Measurements from ENCODE around the gene KCNK18.

Gene KCNK18

DNA sequence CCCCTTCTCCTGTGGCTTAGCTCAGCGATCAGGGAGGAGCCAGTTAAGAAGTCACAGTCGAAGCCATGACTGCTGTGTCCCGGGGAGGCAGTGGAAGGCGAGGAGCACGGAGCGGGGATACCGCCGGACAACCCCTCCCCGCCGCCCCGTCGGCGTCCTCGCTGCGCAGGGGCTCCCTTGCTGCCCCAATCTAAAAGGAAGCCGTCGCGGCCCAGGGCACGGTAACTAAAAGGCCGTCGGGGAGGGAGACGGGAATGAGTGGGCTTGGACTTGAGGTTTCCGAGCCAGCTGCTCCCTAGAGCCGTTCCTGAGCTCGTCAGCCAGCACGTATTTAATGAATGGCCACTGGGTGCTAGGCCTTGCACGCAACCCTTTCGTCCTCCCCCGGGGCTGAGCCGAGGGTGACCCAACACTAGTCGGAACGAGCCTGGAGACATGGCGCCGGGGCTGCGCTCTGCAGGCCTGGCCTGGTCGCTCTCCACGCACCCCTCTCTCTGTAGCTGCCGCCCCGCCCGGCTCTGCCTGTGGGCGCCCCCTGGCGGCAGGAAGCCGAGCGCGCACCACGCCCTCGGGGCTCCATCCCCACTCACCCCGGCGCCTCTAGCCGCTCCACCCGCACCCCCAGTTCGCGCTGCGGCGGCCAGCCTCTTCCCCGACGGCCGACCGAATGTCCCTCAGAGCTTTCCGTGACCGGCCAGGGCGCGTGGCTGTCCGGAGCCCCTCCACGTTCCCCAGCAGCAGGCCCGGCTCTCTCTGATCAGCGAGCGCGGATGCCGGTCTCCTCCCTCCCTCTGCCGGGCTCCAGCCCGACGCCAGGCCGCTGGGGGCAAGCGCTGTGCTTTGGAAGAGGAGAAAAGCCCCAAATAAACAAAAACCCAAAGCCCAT lies 29.3 kb upstream of the KCNK18 start:
- H3K9me3 ChIP-seq (ENCODE audit: low read depth, low read length) = no peaks in the 10 kb centered on the region
- no peak overlapping the region for H3K9ac ChIP-seq (ENCODE audit: insufficient read length)
- DNase-seq (ENCODE audit: low read depth, low spot score) = no peak
- H3K36me3 ChIP-seq (ENCODE audit: insufficient read depth, low read length) = no peaks in the 10 kb centered on the region
- no peak overlapping the region for H3K4me3 ChIP-seq
- TF ChIP-seq FOXP2 (optimal IDR thresholded peaks at IDR 0.05; ENCODE audit: control extremely low read depth, extremely low read length, insufficient read depth) = no peak
- TF ChIP-seq POLR2AphosphoS5 (IDR thresholded peaks at IDR 0.05; ENCODE audit: borderline replicate concordance, low read depth, low read length) = no peak
- no peak for TF ChIP-seq EZH2 (IDR thresholded peaks at IDR 0.05)
- no peak overlapping the region for H3K27ac ChIP-seq

DNA sequence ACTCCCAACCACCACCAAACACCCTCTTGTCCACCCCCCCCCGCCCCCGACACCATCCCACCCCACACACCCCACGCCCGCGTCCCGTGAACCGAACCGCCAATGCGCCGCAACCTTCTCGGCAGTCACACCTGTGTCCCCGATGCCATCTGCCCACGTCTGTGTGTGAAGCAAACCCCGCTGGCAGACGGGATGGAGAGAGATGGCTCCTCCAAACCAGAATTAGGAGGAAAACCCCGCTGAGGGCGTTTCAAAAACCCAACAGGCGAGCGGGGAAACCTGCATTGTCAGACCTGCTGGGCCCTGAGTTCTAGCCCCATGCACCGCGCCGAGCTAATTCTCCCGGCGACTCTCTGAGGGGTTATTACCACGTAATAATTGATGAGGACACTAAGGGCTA lies 28.6 kb upstream of the KCNK18 start:
- DNase-seq (ENCODE audit: low read depth, low spot score) = no peak
- no peak for TF ChIP-seq FOXP2 (optimal IDR thresholded peaks at IDR 0.05; ENCODE audit: control extremely low read depth, extremely low read length, insufficient read depth)
- TF ChIP-seq EZH2 (IDR thresholded peaks at IDR 0.05) = no peak
- TF ChIP-seq POLR2AphosphoS5 (IDR thresholded peaks at IDR 0.05; ENCODE audit: borderline replicate concordance, low read depth, low read length) = no peak
- H3K36me3 ChIP-seq (ENCODE audit: insufficient read depth, low read length) = no peaks in the 10 kb centered on the region
- H3K27ac ChIP-seq = no peak overlapping the region
- no peaks in the 10 kb centered on the region for H3K9me3 ChIP-seq (ENCODE audit: low read depth, low read length)
- no peak overlapping the region for H3K9ac ChIP-seq (ENCODE audit: insufficient read length)
- no peak overlapping the region for H3K4me3 ChIP-seq

DNA sequence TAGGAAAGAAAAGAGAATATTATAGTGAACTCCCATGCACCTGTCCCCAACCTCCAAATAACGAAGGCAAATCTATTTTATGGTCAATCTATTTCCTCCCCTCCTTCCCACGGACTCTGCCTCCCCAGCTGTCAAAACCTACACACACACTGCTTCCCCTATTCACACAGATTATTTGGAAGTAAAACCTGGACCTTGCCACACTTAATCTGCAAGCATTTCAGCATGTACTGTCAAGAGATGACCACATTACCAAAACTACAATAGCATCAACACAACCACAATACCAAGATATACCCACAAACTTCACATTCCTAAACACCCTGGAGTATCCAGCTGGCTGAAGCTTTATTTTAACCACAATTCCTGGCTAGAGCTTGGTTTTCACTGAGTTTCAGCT lies 27.8 kb upstream of the KCNK18 start:
- TF ChIP-seq FOXP2 (optimal IDR thresholded peaks at IDR 0.05; ENCODE audit: control extremely low read depth, extremely low read length, insufficient read depth) (no peak), EZH2 (IDR thresholded peaks at IDR 0.05) (no peak), POLR2AphosphoS5 (IDR thresholded peaks at IDR 0.05; ENCODE audit: borderline replicate concordance, low read depth, low read length) (no peak)
- Histone ChIP-seq H3K36me3 (ENCODE audit: insufficient read depth, low read length) (no peaks in the 10 kb centered on the region), H3K27ac (no peak overlapping the region), H3K9ac (ENCODE audit: insufficient read length) (no peak overlapping the region), H3K9me3 (ENCODE audit: low read depth, low read length) (no peaks in the 10 kb centered on the region), H3K4me3 (no peak overlapping the region)
- no peak for DNase-seq (ENCODE audit: low read depth, low spot score)

DNA sequence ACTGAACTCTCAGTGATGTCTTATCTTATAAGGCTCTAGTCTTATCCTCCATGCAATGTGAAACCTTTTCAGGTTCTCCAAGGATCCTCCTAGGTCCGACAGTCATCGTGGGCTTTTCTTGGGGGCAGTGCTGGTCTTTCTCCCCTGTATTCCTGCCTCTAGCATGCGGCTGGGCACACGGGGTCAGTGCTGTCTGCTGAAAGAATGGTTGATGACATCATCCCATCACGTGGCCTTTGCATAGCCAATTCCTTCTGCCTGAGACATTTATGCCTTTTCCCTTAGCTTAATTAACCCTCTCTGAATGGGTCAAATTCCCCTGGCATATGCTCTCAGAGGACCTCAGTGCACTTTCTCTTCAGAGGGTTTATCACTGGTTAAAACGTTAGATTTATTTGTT lies 27.0 kb upstream of the KCNK18 start:
- TF ChIP-seq POLR2AphosphoS5 (IDR thresholded peaks at IDR 0.05; ENCODE audit: borderline replicate concordance, low read depth, low read length) = no peak
- TF ChIP-seq EZH2 (IDR thresholded peaks at IDR 0.05) = no peak
- no peak for TF ChIP-seq FOXP2 (optimal IDR thresholded peaks at IDR 0.05; ENCODE audit: control extremely low read depth, extremely low read length, insufficient read depth)
- Histone ChIP-seq H3K9me3 (ENCODE audit: low read depth, low read length) (no peaks in the 10 kb centered on the region), H3K4me3 (no peak overlapping the region), H3K36me3 (ENCODE audit: insufficient read depth, low read length) (no peaks in the 10 kb centered on the region), H3K9ac (ENCODE audit: insufficient read length) (no peak overlapping the region), H3K27ac (no peak overlapping the region)
- no peak for DNase-seq (ENCODE audit: low read depth, low spot score)

DNA sequence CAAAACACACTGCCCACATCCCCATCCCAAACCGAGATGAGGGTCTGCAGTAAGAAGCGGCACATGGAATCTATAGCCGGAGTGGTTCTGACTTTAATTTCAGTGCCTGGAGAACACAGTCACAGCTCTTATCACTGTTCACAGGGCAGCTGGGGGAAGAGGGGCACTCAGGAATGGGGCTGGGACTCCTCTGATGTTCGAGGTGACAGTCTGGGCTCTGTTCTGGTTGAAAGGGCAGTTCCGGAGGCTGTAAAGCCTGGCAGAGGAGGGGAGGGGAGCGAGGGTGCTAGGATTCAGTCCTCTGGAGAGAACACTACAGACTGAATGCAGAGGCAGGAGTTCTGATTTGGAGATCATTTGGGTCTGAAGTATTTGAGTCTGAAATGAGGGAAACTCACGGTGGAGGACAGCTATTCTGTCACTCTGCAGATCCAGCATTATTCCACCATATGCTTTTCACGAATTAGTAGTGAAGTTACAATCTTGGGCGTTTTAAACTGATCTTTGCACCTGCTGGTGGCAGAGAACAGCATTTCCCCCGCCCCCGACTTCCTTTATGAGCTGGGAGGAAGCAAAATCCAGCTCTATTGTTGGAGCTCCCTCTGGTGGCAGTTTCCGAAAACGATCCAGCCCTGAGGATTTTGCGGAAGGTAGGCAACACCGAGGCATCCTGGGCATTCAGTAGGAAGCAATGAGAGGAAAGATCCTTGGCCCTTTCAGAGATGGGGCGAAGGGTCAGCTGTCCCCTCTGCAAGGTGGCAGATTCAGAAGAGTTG lies 22.7 kb upstream of the KCNK18 start:
- Histone ChIP-seq H3K9ac (ENCODE audit: insufficient read length) (no peak overlapping the region), H3K27ac (0 out of 2 replicates have a peak overlapping the region, but pooled peaks have one; percentile 11), H3K36me3 (ENCODE audit: insufficient read depth, low read length) (no peaks in the 10 kb centered on the region), H3K9me3 (ENCODE audit: low read depth, low read length) (no peaks in the 10 kb centered on the region), H3K4me3 (peak overlapping the region; percentile 71)
- DNase-seq (ENCODE audit: low read depth, low spot score) = peak; percentile 50
- TF ChIP-seq POLR2AphosphoS5 (IDR thresholded peaks at IDR 0.05; ENCODE audit: borderline replicate concordance, low read depth, low read length) (no peak), FOXP2 (optimal IDR thresholded peaks at IDR 0.05; ENCODE audit: control extremely low read depth, extremely low read length, insufficient read depth) (no peak), EZH2 (IDR thresholded peaks at IDR 0.05) (no peak)

- Histone ChIP-seq H3K36me3 (ENCODE audit: insufficient read depth, low read length) (no peaks in the 10 kb centered on the region), H3K4me3 (no peak overlapping the region), H3K9me3 (ENCODE audit: low read depth, low read length) (no peaks in the 10 kb centered on the region), H3K9ac (ENCODE audit: insufficient read length) (no peak overlapping the region), H3K27ac (no peak overlapping the region)
- no peak for DNase-seq (ENCODE audit: low read depth, low spot score)
- TF ChIP-seq EZH2 (IDR thresholded peaks at IDR 0.05) (no peak), POLR2AphosphoS5 (IDR thresholded peaks at IDR 0.05; ENCODE audit: borderline replicate concordance, low read depth, low read length) (no peak), FOXP2 (optimal IDR thresholded peaks at IDR 0.05; ENCODE audit: control extremely low read depth, extremely low read length, insufficient read depth) (no peak)
Measured at GRCh38 chr10:117175215-117175900, 21.9 kb upstream of the KCNK18 start.

DNA sequence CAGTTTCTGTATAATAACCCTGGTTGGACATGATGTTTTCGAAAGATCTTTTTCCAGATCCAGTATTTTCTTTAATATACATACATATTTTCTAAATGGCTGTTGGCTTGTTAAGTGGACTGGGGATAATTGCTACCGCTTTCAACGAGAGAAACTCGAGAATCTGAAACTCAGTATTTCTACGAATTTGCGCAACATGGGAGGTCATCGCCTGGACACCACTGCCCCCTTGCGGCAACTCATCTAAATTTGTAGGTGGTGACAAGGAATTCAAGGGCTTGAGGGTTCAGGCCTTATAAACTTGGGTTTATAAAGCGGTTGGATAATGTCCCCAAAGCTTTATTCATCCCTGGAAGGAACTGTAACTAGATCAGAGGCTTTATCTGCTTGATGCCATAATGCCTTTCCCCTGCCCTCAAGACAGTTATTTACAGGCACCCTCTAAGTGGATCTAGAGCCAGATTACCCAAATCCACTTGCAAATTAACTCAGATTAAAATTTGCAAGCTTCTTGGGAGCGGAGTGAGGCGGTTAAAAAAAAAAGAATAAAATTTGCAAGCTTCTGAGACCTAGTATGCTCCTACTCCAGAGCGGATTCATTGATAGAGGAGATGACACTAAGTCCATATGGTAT lies 21.3 kb upstream of the KCNK18 start:
- H3K4me3 ChIP-seq = no peak overlapping the region

More for the DNA sequence above, 21.3 kb upstream of the KCNK18 start:
- no peak for TF ChIP-seq EZH2 (IDR thresholded peaks at IDR 0.05)
- TF ChIP-seq FOXP2 (optimal IDR thresholded peaks at IDR 0.05; ENCODE audit: control extremely low read depth, extremely low read length, insufficient read depth) = no peak
- TF ChIP-seq POLR2AphosphoS5 (IDR thresholded peaks at IDR 0.05; ENCODE audit: borderline replicate concordance, low read depth, low read length) = no peak
- no peak for DNase-seq (ENCODE audit: low read depth, low spot score)
- Histone ChIP-seq H3K27ac (no peak overlapping the region), H3K9ac (ENCODE audit: insufficient read length) (no peak overlapping the region), H3K36me3 (ENCODE audit: insufficient read depth, low read length) (no peaks in the 10 kb centered on the region), H3K9me3 (ENCODE audit: low read depth, low read length) (no peaks in the 10 kb centered on the region)
